Measurements from ENCODE around the gene ADGRD1. TPM values are rescaled to one million over a fixed set of nuclear protein-coding genes. Genes with fewer than 3 reads are reported as not detected.

ADGRD1 gene
- total RNA-seq, 1 experiment from 2014 or later = 0.77 TPM

GRCh38 chr12:130981911-130982310 is 28.2 kb downstream of the ADGRD1 start (continued):
- TF ChIP-seq ZBTB43 (CRISPR knock-in tag; IDR thresholded peaks at IDR 0.05) (no peak), ETV6 (CRISPR knock-in tag; IDR thresholded peaks at IDR 0.05) (no peak), MXD4 (CRISPR knock-in tag; IDR thresholded peaks at IDR 0.05; ENCODE audit: borderline replicate concordance) (no peak), GRHL2 (CRISPR knock-in tag; IDR thresholded peaks at IDR 0.05; ENCODE audit: insufficient replicate concordance, severe bottlenecking) (no peak), JAZF1 (CRISPR knock-in tag; IDR thresholded peaks at IDR 0.05) (no peak), IRF1 (CRISPR knock-in tag; IDR thresholded peaks at IDR 0.05) (no peak), SMAD4 (CRISPR knock-in tag; IDR thresholded peaks at IDR 0.05) (no peak), PRRX2 (CRISPR knock-in tag; IDR thresholded peaks at IDR 0.05) (no peak)

GRCh38 chr12:130982565-130983225 is 29.0 kb downstream of the ADGRD1 start:
- CTCF ChIA-PET = no interaction called here
- no peaks in the 10 kb centered on the region for H3K27me3 Mint-ChIP-seq (ENCODE audit: low read depth)
- TF ChIP-seq ZNF532 (CRISPR knock-in tag; IDR thresholded peaks at IDR 0.05; ENCODE audit: borderline replicate concordance) (no peak), TEAD1 (CRISPR knock-in tag; IDR thresholded peaks at IDR 0.05) (no peak), NFE2L1 (CRISPR knock-in tag; IDR thresholded peaks at IDR 0.05) (no peak), MAX (CRISPR knock-in tag; IDR thresholded peaks at IDR 0.05) (no peak), MLX (CRISPR knock-in tag; IDR thresholded peaks at IDR 0.05) (no peak), USF1 (CRISPR knock-in tag; IDR thresholded peaks at IDR 0.05) (no peak), USF2 (CRISPR knock-in tag; IDR thresholded peaks at IDR 0.05) (no peak), SMAD4 (CRISPR knock-in tag; IDR thresholded peaks at IDR 0.05) (no peak), CDX4 (CRISPR knock-in tag; IDR thresholded peaks at IDR 0.05; ENCODE audit: borderline replicate concordance) (no peak), MYBL2 (CRISPR knock-in tag; IDR thresholded peaks at IDR 0.05) (no peak), ERG (CRISPR knock-in tag; IDR thresholded peaks at IDR 0.05) (no peak)
- no peaks in the 10 kb centered on the region for H3K9me3 Mint-ChIP-seq
- POLR2A ChIA-PET = no interaction called here
- no peak for DNase-seq (ENCODE audit: low spot score)
- H3K4me1 Mint-ChIP-seq = peaks cover 8% of the 10 kb centered on the region
- ATAC-seq = no peak
- no peak overlapping the region for H3K4me3 Mint-ChIP-seq
- no peaks in the 10 kb centered on the region for H3K36me3 Mint-ChIP-seq
- no peak overlapping the region for H3K27ac Mint-ChIP-seq

Data from WTC11 (cell line).